ENCODE data around the gene TMEM131.

- no peak for TF ChIP-seq CTCF (IDR thresholded peaks at IDR 0.05)
- no peak for TF ChIP-seq POLR2A (IDR thresholded peaks at IDR 0.05)
- no peak for TF ChIP-seq EP300 (IDR thresholded peaks at IDR 0.05; ENCODE audit: low read depth)
- TF ChIP-seq POLR2AphosphoS5 (IDR thresholded peaks at IDR 0.05): no peak
Observed at GRCh38 chr2:98004613-98005012, 8.9 kb upstream of the TMEM131 start.

Measured in transverse colon (tissue), 4 donors.